Thoracic aorta (tissue), 2 donors: Measurements from ENCODE around the gene TNKS2. TPM values are rescaled to one million over a fixed set of nuclear protein-coding genes. Genes with fewer than 3 reads are reported as not detected.
"Not testable (repeated sequence)": the region's sequence is repeated elsewhere in the genome, so short reads cannot be mapped to it uniquely, and the experiment has no call there.

ENCODE experiments used
- ATAC-seq: fragments of 150-250 bp; one replicate; pipeline ENCODE4 v1.8.0; 2017; ENCODE audit warnings: low read depth; ENCODE audit not compliant: insufficient number of reproducible peaks, low FRiP score
- DNase-seq: peaks from one replicate; pipeline ENCODE4 v3.0.0-alpha.2; 2020; ENCODE audit warnings: low spot score
- H3K27ac ChIP-seq, 2 donors: fragments of 200-600 bp; sonication (generic); 1 replicate in 1 of 2; 2 replicates in 1 of 2; pipeline ENCODE4 v1.5.1; 2016; ENCODE audit warnings: mild to moderate bottlenecking in 2 of 2, moderate library complexity in 2 of 2
- H3K27me3 ChIP-seq: fragments of 200-600 bp; sonication (generic); replicated peaks from 2 replicates; pipeline ENCODE4 v1.6.0; 2016; ENCODE audit warnings: mild to moderate bottlenecking; ENCODE audit not compliant: insufficient read depth
- H3K36me3 ChIP-seq: fragments of 200-600 bp; sonication (generic); one replicate; pipeline ENCODE4 v1.5.1; 2016
- H3K4me1 ChIP-seq, 2 donors: fragments of 200-600 bp; sonication (generic); 1 replicate in 1 of 2; 2 replicates in 1 of 2; pipeline versions ENCODE4 v1.5.1 to v1.6.0; 2016; ENCODE audit warnings: low read depth in 2 of 2, mild to moderate bottlenecking in 1 of 2; ENCODE audit not compliant: control insufficient read depth in 1 of 2
- H3K4me3 ChIP-seq: fragments of 200-600 bp; sonication (generic); 2 replicates; pipeline ENCODE4 v1.5.1; 2016; ENCODE audit warnings: mild to moderate bottlenecking
- H3K9me3 ChIP-seq: fragments of 200-600 bp; sonication (generic); 2 replicates; pipeline ENCODE4 v1.5.1; 2016
- total RNA-seq, 2 donors: library from RNA; depleted of rRNA; stranded (reverse); fragments of >200 nt; gene quantifications; one replicate each; pipeline versions ENCODE4 v1.1.0 to v1.2.3, GENCODE V29; 2016
- TF ChIP-seq, protein P1 (sequence below): fragments of 200-600 bp; sonication (generic); IDR thresholded peaks from one replicate; pipeline ENCODE4 v1.5.1; 2019; ENCODE audit warnings: antibody characterized with exemption

The TNKS2 gene
- total RNA-seq, 2 donors from 2014 or later: 45.1 to 73.1 TPM

DNA sequence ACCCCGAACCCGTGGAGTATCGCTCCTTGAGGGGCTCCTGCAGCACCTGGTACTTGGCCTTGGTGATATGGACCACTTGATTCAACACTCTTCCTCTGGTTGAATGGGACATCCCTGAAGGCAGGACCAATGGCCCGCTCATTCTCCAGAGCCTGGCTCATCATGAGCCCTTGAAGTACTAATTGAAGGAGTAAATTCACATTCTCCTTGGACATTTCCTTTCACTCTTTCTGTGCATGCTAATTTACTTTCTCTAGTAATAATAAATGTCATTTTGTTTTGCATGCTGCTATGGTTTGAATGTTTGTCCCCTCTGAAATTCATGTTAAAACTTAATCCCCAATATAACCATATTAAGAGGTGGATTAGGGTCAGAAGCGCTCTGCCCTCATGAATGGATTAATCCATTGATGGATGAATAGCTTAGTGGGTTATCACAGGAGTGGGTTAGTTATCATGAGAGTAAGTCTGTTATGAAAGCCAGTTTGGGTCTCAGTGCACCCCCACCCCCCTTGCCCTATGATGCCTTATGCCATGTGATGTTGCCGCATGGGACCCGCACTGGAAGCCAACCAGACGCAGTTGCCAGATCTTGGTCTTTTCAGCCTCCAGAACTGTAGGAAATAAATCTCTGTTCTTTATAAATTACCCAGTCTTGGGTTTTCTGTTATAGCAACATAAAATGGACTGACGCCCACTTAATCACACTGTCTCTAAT lies 87.3 kb downstream of the TNKS2 start:
- H3K27ac ChIP-seq: peak overlapping the region; percentile 85 to 87
- ATAC-seq: no peak

DNA sequence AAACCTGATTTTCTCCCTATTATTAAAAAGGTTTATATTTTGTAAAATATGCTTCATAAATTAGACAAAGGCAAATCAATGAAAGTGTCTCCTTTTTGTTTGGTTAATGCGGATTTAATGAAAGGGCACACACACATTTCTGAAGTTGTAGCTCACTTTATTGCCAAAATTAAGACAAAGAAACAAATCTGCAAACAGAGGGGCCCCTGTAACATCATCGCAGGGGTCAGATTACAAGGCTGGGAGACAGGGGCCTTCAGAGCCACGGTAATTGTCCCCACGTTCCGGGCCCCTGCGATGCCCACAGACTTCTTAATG lies 88.7 kb downstream of the TNKS2 start:
- Histone ChIP-seq H3K27me3 (no peaks in the 10 kb centered on the region), H3K9me3 (no peaks in the 10 kb centered on the region), H3K4me3 (peak overlapping the region; percentile 81), H3K27ac (peak overlapping the region; percentile 54 to 76), H3K36me3 (no peaks in the 10 kb centered on the region), H3K4me1 (peaks cover 14 to 28% of the 10 kb centered on the region in 2 donors)
- ATAC-seq (no peak), DNase-seq (no peak)
- TF ChIP-seq, protein P1, sequence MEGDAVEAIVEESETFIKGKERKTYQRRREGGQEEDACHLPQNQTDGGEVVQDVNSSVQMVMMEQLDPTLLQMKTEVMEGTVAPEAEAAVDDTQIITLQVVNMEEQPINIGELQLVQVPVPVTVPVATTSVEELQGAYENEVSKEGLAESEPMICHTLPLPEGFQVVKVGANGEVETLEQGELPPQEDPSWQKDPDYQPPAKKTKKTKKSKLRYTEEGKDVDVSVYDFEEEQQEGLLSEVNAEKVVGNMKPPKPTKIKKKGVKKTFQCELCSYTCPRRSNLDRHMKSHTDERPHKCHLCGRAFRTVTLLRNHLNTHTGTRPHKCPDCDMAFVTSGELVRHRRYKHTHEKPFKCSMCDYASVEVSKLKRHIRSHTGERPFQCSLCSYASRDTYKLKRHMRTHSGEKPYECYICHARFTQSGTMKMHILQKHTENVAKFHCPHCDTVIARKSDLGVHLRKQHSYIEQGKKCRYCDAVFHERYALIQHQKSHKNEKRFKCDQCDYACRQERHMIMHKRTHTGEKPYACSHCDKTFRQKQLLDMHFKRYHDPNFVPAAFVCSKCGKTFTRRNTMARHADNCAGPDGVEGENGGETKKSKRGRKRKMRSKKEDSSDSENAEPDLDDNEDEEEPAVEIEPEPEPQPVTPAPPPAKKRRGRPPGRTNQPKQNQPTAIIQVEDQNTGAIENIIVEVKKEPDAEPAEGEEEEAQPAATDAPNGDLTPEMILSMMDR: no peak

More for the DNA sequence above, 87.3 kb downstream of the TNKS2 start:
- H3K27me3 ChIP-seq: no peaks in the 10 kb centered on the region
- no peaks in the 10 kb centered on the region for H3K9me3 ChIP-seq
- peaks cover 14 to 33% of the 10 kb centered on the region in 2 donors for H3K4me1 ChIP-seq
- TF ChIP-seq, protein P1: no peak
- H3K4me3 ChIP-seq: no peak overlapping the region
- DNase-seq: no peak
- H3K36me3 ChIP-seq: no peaks in the 10 kb centered on the region

DNA sequence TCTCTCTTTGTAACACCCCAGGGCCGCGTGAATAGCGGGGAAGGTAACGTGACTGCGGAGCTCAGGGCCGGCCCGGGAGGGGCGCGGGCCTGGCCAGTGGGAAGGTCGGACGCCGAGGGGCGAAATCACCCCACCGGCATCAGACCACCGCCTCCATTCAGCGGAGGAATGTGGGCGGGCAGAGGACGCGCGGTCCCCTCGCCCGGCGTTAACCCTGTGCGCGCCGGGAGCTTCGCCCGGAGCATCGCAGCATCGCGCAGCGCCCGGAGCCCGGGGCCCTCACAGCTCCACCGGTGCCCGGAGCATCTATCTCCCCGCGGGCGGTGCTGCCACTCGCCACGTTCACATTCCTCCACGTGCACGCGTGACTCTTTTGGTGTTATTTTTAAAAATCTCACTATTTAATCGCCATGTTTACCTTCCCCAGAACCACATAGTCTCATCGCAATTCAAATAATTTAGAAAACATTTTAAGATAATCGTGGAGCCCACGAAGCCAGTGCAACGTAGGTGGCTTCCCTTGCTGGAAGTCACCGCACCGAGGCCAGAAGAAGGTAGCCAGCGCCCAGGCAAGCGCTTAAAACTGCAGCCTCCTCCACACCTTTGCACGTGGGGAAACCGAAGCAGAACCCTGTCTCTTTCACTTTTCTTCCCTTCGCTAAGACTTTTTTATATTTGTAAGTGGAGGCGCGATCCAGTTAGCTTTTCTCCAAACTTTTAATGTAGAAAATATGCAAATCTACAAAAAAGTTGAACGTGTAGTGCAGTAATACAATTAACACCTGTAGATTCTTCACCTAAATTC lies 89.2 kb downstream of the TNKS2 start:
- no peaks in the 10 kb centered on the region for H3K27me3 ChIP-seq
- peaks cover 14 to 28% of the 10 kb centered on the region in 2 donors for H3K4me1 ChIP-seq
- DNase-seq (no peak), ATAC-seq (no peak)
- H3K9me3 ChIP-seq: no peaks in the 10 kb centered on the region
- peak overlapping the region; percentile 81 for H3K4me3 ChIP-seq
- peak overlapping the region; percentile 54 to 76 for H3K27ac ChIP-seq
- H3K36me3 ChIP-seq: no peaks in the 10 kb centered on the region
- TF ChIP-seq, protein P1: no peak

DNA sequence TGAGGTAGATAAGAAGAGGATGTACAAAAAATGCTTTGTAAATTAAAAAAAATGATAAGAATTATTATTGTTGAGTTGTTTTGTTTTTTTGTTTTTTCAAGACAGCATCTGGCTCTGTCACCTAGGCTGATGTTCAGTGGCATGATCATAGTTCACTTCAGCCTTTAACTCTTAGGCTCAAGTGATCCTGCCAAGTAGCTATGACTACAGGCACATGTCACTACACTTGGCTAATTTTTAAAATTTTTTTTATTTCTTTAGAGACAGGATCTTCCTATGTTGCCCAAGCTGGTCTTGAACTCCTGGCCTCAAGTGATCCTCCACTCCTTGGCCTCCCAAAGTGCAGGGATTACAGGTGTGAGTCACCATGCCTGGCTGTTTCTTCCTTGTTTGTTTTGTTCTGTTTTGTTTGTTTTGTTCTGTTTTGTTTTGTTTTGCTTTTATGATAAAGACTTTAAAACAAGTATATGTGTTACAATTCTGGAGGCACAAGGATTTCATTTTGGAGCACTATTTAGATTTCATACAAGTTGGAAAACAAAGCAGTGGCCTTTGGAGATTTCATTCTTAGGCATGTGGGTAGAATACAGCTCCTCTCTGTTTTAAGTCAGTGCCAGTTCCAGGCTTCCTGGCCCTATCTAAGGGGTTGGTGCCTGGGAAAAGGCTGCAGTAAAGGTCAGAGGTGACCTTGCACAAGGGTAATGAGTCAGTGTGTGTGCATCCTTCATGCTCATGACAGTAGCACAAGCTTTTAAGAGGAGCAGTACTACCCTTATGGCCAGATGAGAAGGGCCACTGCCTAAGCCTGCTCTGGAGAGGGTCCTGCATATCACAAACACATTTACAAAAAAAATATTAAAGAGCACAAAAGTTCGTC lies 93.1 kb downstream of the TNKS2 start:
- H3K9me3 ChIP-seq: no peaks in the 10 kb centered on the region
- H3K27ac ChIP-seq: no peak overlapping the region
- no peak overlapping the region for H3K4me3 ChIP-seq
- DNase-seq (no peak), ATAC-seq (no peak)
- TF ChIP-seq, protein P1: no peak
- no peaks in the 10 kb centered on the region for H3K36me3 ChIP-seq
- no peaks in the 10 kb centered on the region for H3K27me3 ChIP-seq
- peaks cover 0 to 3% of the 10 kb centered on the region in 2 donors for H3K4me1 ChIP-seq

DNA sequence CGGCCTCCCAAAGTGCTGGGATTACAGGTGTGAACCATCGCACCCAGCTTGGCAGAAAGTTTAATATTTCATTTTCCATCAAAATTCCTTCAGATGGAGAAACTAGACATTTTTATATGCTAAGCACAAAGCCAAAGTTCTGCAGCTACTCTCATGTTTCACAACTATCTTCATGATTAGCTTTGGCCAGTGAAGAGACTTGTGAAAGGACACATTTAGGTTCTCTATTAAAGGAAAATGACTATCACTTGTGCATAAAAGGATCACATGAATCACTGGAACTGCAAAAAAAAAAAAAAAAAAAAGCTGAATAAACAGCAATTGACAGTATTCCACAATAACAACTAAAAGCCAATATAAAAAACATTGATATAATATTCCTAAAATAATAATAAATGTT lies 94.8 kb downstream of the TNKS2 start:
- Histone ChIP-seq H3K27ac (no peak overlapping the region), H3K4me1 (no peaks in the 10 kb centered on the region), H3K36me3 (no peaks in the 10 kb centered on the region), H3K9me3 (no peaks in the 10 kb centered on the region), H3K4me3 (no peak overlapping the region), H3K27me3 (no peaks in the 10 kb centered on the region)
- DNase-seq (no peak), ATAC-seq (no peak)
- TF ChIP-seq, protein P1: no peak

DNA sequence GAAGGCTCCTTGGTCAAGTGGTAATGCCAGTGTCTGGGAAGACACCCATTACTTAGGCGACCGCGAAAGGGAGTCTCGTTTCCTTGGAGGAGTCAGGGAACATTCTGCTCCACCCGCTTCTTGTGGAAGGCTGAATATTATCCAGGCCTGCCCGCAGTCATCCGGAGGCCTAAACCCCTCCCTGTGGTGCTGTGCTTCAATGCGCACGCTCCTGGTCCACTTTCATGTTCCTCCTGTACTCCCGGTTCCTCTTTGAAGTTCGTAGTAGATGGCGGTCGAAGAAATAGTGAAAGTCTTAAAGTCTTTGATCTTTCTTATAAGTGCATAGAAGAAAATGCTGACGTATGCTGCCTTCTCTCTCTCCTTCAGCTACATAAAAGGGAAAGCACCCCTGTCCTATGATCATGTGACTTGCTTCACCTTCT lies 96.0 kb downstream of the TNKS2 start:
- H3K36me3 ChIP-seq, H3K27me3 ChIP-seq, H3K9me3 ChIP-seq, DNase-seq, ATAC-seq, H3K27ac ChIP-seq, H3K4me3 ChIP-seq, H3K4me1 ChIP-seq: not testable (repeated sequence)
